HG02852 (cell line): ENCODE data around the gene METTL14.
"Not testable (repeated sequence)": the region's sequence is repeated elsewhere in the genome, so short reads cannot be mapped to it uniquely, and the experiment has no call there.

Experiments
- ATAC-seq: cut with Tn5 transposase; IDR thresholded peaks from one replicate; pipeline ENCODE4 v1.9.1; 2021; ENCODE audit warnings: mild to moderate bottlenecking, moderate library complexity; ENCODE audit not compliant: unreplicated experiment

The METTL14 gene

DNA sequence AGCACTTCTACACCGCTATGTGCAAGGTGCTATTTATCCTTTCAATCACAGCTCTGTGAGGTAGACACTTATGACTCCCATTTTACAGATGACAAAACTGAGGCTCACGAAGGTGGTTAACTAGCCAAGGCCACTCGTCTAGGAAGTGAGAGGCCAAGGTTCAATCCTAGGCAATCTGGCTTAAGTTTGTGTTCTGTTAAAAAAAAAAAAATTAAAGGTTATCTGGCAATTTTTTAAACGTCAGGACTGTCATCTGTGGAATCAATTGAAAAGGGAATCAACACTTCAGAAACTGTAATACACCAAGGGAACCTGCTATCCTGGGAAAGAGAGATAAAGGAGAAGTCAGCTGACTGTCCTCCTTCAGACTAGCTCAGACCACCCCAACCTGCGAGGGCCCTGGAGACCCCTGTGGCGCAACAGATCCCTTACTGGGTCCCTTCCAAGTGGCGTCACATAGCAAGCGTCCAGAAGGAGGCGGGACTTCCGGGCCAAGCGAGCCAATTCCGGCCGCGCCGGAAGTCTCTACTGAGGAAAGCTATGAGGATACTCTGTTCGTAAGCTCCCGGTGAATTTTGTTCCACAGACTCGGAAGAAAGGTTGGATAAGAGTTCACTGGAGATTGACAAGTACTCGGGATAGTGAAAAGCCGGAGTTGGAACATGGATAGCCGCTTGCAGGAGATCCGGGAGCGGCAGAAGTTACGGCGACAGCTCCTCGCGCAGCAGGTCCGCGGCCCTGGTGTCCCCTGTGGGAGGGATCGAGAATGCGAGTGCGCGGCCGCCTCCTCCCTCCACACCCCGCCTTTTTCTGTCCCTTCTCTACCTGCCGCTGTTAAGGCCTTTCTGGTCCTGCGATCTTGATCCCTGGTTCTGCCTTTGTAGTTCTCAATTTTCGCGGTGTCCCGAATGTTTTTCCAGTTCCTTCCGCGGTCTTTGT lies at the start of gene METTL14:
METTL14 (plus strand) TSS at position 520 of the 939 bp plus-strand sequence; CDS start at position 663, 143 bp downstream.
- peak; percentile 99 for ATAC-seq

DNA sequence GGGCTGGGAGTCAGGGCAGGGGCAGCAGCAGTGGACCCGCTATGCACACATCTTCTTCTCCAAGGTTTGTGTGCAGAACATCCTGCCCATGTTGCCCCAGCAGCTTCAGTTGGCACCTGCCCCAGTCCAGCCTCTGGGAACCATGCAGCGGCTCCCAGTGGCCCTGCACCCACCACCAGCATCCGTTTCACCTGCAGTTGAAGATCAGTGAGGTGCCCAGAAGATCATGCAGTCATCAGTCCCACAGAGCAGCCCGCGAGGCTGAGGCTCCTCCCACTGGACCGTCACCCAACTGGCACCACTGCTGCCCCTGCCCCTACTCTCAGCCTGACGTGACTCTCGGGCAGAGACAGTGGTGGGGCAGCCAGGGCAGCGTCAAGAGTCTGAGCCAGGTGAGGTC lies 49.1 kb upstream of the METTL14 start:
- not testable (repeated sequence) for ATAC-seq

DNA sequence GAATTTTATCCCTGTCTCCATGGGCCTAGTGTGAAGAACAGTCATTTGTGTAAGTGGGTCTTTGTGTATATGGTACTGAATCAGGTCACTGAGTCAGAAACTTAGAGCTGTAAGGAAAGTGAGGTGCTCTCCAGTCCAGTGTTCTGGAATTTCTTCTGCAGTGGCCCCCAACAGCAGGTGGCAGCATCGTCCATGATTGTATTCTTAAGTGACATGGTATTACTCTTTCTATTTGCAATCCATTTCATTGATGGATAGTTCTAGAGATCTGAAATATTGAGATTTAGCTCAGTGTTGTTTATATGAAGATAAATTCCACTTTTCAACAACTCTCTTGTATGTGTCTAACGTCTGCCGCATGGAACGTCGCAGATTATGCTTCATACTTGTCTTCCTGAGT lies 20.5 kb upstream of the METTL14 start:
- not testable (repeated sequence) for ATAC-seq

DNA sequence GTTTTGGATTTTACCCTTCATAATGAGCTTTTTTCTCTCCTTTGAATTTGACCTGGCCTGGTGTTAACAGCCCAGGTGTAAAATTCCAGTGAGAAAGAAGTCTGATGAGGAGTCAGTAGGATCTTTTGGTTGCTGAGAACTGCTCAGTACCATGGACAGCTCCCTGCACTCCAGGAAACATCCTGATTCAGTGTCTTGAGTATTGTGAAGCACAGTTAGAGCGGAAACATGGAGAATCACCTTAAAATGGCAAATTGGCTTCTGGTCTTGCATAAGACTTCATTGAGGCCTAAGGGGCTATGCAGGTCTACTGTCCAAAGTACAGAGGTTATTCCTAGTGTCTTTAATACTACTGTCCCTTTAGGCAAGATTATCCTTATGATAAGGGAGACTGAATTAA lies 16.0 kb upstream of the METTL14 start:
- not testable (repeated sequence) for ATAC-seq

DNA sequence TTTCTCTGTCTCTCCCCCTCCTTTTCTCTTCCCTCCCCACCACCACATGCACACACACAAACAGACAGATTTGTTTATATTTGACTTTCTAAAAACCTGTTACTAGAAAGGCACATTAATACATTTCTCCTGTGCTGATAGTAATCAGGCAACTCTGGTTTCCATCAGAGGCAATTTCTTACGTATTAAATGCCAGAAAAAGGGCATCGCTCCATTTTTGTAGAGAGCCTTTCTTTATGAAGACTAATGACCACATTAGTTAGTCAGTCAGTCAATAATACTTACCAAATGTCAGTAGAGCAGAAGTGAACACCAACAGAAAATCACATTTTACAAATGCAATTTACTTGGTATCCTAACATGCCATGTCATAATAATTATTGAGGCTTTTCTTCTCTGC lies 14.2 kb upstream of the METTL14 start:
- ATAC-seq: not testable (repeated sequence)

DNA sequence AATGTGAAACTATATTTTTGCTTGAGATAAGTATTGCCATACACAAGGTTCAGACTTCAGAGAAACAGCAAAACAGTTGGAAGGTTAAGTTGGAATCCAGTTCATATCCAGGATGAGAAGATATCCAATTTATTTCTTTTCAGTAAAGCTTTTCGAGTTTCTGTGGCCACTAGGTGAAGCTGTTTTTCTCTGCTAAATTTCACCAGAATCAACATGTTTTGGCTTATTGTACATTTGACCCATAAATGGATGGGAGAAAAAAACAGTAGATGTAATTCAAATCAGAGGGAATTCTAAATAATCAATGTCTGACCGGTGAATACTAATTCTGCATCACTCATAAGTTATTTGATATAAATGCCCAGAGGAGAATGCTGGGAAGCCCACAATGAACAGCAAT lies 9.1 kb upstream of the METTL14 start:
- no peak for ATAC-seq

DNA sequence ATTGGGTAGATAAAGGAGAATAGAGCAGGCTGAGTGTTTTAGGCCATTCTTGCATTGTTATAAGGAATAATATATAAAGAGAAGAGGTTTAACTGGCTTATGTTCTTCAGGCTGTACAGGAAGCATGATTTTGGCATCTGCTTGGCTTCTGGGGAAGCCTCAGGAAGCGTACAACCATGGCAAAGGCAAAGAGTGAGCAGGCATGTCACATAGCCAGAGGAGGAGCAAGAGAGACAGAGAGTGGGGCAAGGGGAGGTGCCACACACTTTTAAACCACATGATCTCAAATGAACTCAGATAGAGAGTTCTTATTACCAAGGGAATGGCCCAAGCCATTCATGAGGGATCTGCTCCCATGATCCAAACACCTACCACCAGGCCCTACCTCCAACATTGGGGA lies 4.4 kb upstream of the METTL14 start:
- ATAC-seq: no peak

DNA sequence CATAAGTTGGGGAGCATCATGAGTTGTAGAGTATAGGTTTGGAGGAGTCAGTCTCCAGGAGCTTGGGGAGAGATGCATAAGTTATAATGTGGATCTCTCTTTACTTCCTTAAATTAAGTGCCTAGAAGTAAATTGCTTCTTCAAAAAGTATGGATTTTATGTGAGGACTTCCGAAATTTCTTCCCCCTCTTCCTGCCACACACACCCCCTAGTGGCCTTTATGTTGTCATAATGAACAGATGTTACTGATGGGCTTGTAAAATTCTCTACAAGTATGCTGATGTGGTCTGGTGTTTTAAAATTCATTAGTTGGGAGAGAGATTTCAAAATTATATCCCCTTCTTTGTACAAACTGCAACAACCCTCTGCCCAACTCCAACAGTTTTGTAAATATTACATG lies 2.3 kb upstream of the METTL14 start:
- no peak for ATAC-seq

DNA sequence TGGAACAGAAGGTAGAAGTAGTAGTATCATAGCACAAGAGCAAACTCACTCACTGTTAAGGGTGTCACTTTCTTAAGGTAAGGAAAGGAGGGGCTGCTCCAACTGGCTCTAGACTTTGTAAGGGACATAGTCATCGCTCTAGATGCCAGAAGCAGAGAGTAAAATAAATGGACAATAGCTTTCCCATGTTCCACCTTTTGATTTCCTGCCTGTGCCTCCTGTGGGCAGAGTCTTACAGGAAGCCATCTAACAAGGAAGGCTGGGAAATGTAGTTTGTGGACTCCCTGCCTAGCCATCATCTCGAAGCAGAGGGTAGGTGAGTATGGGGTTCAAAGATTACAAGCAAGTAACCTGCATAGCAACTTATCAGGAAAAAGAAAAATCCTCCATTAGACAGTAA lies 1.7 kb upstream of the METTL14 start:
- no peak for ATAC-seq

DNA sequence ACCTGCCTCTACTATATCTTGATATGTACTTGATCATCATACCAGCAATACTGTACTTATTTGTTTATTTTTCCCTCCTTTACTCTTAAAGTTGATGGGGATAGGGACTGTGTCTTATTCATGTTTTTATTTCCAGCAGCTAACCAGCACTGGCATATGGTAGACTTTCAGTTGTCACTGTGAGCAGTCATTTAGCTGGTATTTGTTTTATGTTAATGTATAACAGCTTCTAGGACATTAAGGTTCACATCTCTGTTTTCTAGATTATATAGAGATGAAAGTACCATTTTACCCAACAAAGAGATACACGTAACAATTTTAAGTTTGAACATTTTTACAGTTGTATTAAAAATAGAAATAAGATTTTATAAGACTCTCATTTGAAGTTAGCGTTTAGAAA lies 17.9 kb downstream of the METTL14 start:
- no peak for ATAC-seq

DNA sequence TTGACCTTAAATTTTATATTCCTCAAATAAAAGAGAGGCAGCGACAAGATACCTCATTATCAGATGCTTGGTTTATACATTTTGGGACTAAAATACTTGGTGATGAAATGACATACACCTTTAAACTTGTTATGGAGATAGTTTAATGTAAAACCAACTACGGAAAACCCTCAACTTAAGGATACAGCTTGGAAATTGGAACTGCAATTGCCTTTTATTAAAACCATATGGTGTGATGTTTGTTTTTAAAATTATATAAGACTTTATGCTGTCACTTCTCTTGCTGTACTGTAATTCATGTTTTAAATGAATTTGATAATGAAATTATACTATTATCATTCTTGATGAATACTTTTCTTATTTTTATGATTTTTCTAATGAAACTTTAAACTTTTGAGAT lies 25.9 kb downstream of the METTL14 start:
- no peak for ATAC-seq

DNA sequence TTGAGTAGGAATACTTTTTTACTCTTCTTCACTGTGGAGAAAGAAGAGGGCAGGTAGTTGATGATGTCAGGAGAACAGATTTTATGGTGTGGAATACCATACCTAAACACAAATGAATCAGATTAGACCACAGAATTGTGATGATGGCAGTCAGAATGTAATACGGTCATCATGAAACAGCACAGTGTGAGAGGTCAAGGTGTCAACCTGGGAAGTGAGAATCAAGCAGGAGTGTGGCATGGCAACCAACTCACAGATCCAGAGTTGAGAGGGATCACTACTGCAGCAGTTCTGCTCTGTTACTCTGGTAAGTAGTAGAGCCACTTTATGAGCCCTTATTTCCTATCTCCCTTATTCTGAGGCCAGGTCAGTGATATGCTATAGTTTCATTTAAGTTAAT lies 27.7 kb downstream of the METTL14 start:
- ATAC-seq: no peak

DNA sequence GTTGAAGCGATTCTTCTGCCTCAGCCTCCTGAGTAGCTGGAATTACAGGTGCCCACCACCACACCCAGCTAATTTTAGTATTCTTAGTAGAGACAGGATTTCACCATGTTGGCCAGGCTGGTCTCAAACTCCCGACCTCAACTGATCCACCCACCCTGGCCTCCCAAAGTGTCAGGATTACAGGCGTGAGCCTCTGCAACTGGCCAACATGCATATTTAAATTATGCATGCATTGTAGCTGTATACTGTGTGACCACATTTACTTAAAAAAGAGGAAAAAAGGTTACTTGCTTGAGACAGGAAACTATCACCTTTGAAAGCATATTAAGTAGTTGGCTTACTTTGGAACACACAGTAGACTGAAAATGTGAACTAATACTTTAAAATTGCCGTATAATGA lies 29.5 kb downstream of the METTL14 start:
- no peak for ATAC-seq

DNA sequence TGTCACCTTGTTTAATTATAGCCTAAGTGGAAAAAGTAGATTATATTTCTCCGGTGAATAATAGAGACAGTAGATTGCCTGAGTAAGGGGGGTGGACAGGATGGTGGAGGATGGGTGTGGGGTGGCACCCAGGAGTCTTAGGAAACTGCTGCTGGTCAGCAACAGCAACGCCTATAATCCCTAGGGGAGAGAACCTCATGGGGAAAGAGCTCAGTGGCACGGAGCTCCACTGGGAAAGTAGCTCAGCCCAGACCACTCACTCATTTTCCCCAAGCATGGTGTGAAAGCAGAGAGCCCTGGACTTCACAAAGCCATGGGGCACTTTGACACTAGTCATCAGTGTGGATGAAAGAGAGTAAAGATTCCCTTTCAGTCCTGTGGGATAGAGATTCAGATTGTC lies 31.1 kb downstream of the METTL14 start:
- no peak for ATAC-seq

DNA sequence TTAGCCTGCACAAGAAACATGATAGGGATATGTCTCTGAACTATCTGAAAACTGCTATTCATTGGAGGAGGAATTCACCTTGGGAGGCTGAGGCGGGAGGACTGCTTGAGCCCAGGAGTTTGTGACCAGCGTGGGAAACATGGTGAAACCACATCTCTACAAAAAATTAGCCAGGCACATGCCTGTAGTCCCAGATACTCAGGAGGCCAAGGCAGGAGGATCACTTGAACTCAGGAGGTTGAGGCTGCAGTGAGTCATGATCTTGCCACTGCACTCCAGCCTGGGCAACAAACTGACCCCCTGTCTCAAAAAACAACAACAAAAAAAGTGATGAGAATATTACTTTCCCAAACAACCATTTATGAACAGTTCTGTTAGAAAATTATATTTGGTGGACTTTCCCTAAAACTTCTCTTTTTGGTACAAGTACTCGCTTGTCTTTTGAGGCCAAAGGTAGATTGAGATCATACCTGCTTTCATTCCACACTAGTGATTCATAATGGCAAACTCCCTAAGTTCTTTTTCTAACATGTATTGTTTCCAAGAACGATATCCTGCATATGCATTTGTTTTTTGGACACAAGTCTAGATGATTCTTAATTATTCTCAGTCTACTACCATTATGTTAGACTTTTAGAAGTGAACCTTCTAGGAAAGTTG lies 33.4 kb downstream of the METTL14 start:
- no peak for ATAC-seq

DNA sequence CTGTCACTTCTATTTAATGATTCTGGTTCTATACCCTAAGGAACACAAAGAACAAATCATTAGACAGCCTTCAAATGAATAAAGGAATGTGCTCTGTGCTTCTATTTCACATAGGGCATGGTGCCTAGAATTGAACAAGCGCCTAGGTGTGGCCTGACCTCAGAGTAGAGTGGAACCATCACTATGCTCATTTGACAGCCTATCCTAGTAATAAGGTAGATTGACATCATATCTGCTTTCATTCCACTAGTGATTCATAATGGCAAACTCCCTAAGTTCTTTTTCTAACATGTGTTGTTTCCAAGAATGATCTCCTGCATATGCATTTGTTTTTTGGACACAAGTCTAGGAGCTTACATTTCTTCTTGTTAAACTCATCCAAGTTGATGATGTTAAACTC lies 36.6 kb downstream of the METTL14 start:
- no peak for ATAC-seq

DNA sequence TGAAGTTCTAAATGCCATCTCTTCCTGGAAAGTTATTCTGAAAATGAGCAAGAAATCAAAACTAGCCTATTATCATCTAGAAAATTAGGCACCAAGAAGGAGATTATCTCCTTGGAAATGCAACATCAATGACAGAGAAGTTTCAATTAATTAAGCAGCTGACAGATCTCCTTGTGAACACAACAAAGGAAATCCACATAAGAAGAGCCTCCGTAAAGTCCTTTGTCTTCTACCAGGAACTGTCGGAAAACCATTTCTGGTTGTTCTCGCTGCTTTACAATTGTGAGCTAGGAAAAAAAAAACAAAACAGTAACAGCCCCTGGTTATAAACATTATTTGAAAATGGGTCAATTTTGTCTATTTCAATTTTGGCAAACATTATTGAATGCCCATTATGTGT lies 38.2 kb downstream of the METTL14 start:
- ATAC-seq: no peak

DNA sequence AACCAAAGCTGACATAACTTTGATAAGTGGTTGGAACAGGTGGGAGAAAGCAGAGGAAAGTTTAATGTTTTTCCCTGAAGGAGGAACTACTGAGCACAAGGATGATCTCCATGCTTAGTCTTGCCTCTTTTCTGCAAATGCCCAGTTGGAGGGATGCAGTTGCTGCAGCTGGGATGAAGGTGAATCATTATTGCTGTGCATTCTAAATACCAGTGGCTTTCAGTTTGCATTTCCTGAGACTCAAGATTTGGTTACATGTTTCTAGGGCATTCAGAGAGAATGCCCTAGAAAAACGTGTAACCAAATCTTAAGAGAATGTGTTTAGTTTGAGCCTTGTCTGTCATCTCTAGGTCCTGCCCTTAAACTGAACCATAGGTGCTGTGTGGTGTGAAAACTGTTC lies 42.2 kb downstream of the METTL14 start:
- ATAC-seq: no peak

DNA sequence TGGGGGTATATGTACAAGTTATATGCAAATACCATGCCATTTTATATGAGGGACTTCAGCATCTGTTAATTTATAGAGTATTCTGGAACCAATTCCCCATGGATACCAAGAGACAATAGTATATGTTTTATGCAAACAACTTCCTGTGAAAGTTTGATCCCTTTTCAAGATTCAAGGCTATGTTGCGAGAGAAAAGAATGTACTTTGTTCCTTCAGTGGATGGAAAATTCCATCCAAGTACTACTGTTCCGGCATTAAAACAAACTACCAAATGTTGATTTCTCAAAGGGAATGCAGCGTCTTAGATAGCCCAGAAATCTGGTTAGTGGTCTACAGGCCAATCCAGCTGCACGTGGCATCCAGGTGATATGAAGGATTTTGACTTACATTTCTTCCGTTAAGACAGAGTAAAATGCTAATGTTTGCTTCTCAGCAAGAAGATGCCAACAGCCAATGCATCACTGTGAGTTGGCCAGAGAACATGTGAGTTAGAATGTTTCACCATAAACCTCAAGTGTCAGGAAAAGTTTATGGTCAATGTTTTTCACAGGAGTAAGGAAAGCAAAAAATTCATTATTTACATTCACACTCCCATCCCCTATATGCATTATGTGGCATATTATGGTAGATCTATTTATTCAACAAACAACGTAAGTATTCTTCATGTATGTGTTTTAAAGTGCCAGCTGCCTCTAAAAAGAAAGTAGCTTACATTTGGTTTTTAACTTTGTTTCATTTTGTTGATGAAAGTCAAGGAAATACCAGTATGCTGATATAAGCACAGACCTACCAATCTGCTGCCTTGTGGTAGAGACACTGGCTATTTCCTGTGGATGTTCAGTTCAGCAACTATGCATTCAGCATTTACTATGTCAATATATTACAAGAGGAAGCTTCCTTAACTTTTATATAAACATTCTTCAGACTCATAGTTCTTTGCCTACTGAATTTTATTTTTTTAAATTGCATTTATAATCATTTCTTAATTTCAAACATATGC lies 44.4 kb downstream of the METTL14 start:
- no peak for ATAC-seq

DNA sequence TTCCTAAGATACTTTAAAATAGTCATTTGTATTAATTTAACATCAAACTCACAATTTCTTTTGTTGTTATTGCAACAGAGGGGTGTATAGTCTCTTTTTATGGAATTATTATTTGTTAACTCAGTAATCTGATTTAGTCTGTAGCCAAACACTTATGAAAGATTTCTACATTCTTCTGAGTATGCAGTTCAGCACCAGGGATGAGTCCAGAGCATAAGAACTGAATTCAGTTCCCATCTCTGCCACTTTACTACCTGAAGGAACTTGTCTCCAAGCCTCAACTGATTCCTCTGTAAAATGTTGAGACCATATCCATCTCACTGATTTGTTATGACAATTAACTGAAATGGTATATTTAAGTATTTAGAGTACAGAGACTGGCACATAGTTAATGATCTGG lies 45.5 kb downstream of the METTL14 start:
- ATAC-seq: no peak
